WTC11 (cell line): Measurements from ENCODE around the gene ERC1. TPM values are rescaled to one million over a fixed set of nuclear protein-coding genes. Genes with fewer than 3 reads are reported as not detected.

Experiments used
- ATAC-seq: fragments of 200-7000 bp; cut with Tn5 transposase; 2 replicates; pipeline ENCODE4 v1.10.0; 2021; ENCODE audit warnings: mild to moderate bottlenecking, moderate library complexity
- CTCF ChIA-PET: fragments of 300-600 bp; sonication (Branson Sonifier 250); formaldehyde crosslinking; loops from one replicate; lab custom pipeline; 2021; ENCODE audit warnings: antibody characterized with exemption; lab: Charles Lee
- POLR2A ChIA-PET: fragments of 350-600 bp; sonication (Branson Sonifier 250); formaldehyde crosslinking; loops from one replicate; lab custom pipeline; 2021; ENCODE audit warnings: antibody characterized with exemption; lab: Charles Lee
- DNase-seq: peaks from one replicate; pipeline ENCODE4 v3.0.0; 2021; ENCODE audit warnings: low spot score
- H3K27ac Mint-ChIP-seq: 2 replicates; pipeline ENCODE4 v1.8.0; 2021; ENCODE audit warnings: mixed read lengths
- H3K27me3 Mint-ChIP-seq: 2 replicates; pipeline ENCODE4 v1.8.0; 2021; ENCODE audit warnings: low read depth, mild to moderate bottlenecking, moderate library complexity, mixed read lengths
- H3K36me3 Mint-ChIP-seq: 2 replicates; pipeline ENCODE4 v1.8.0; 2021; ENCODE audit warnings: mixed read lengths
- H3K4me1 Mint-ChIP-seq: 2 replicates; pipeline ENCODE4 v1.8.0; 2022; ENCODE audit warnings: mixed read lengths
- H3K4me3 Mint-ChIP-seq: 2 replicates; pipeline ENCODE4 v1.8.0; 2021; ENCODE audit warnings: mild to moderate bottlenecking, moderate library complexity, mixed read lengths
- H3K9me3 Mint-ChIP-seq: 2 replicates; pipeline ENCODE4 v1.8.0; 2021; ENCODE audit warnings: mixed read lengths
- ATF2 ChIP-seq: sonication (generic); formaldehyde crosslinking; IDR thresholded peaks from 2 replicates; pipeline ENCODE4 v1.8.1; 2022; ENCODE audit warnings: low read depth, missing genetic modification reagents, borderline replicate concordance
- ATF6 ChIP-seq: sonication (generic); formaldehyde crosslinking; IDR thresholded peaks from 2 replicates; pipeline ENCODE4 v1.8.1; 2023; ENCODE audit warnings: mild to moderate bottlenecking, missing genetic modification reagents
- CBFB ChIP-seq: sonication (generic); formaldehyde crosslinking; IDR thresholded peaks from 2 replicates; pipeline ENCODE4 v1.8.1; 2022; ENCODE audit warnings: mild to moderate bottlenecking, low read depth, missing genetic modification reagents
- CTCF ChIP-seq: fragments of 200-600 bp; IDR thresholded peaks from 2 replicates; pipeline ENCODE4 v1.8.0; 2022; ENCODE audit warnings: antibody characterized with exemption
- E2F4 ChIP-seq: sonication (generic); formaldehyde crosslinking; IDR thresholded peaks from 2 replicates; pipeline ENCODE4 v1.8.1; 2022; ENCODE audit warnings: low read depth, mild to moderate bottlenecking, moderate library complexity, missing genetic modification reagents, borderline replicate concordance
- E2F5 ChIP-seq: sonication (generic); formaldehyde crosslinking; IDR thresholded peaks from 2 replicates; pipeline ENCODE4 v1.8.1; 2022; ENCODE audit warnings: mild to moderate bottlenecking, moderate library complexity, missing genetic modification reagents
- EMX1 ChIP-seq: fragments of 250-450 bp; sonication (Bioruptor Pico); IDR thresholded peaks from 2 replicates; pipeline ENCODE4 v1.8.0; 2021; ENCODE audit warnings: mild to moderate bottlenecking
- ERG ChIP-seq: fragments of 250-450 bp; sonication (Bioruptor Pico); IDR thresholded peaks from 2 replicates; pipeline ENCODE4 v1.8.0; 2021; ENCODE audit warnings: mild to moderate bottlenecking
- FOXJ3 ChIP-seq: sonication (generic); formaldehyde crosslinking; IDR thresholded peaks from 2 replicates; pipeline ENCODE4 v1.9.0; 2021; ENCODE audit warnings: missing genetic modification reagents, mild to moderate bottlenecking, borderline replicate concordance
- HMGXB4 ChIP-seq: sonication (generic); formaldehyde crosslinking; IDR thresholded peaks from 2 replicates; pipeline ENCODE4 v1.8.1; 2023; ENCODE audit warnings: mild to moderate bottlenecking, moderate library complexity, missing genetic modification reagents
- KAT7 ChIP-seq: sonication (generic); formaldehyde crosslinking; IDR thresholded peaks from 2 replicates; pipeline ENCODE4 v1.8.1; 2023; ENCODE audit warnings: missing genetic modification reagents, mild to moderate bottlenecking, borderline replicate concordance
- NFE2L1 ChIP-seq: sonication (generic); formaldehyde crosslinking; IDR thresholded peaks from 2 replicates; pipeline ENCODE4 v1.8.1; 2023; ENCODE audit warnings: missing genetic modification reagents
- RELA ChIP-seq: sonication (generic); formaldehyde crosslinking; IDR thresholded peaks from 2 replicates; pipeline ENCODE4 v1.8.1; 2022; ENCODE audit warnings: missing genetic modification reagents, mild to moderate bottlenecking, borderline replicate concordance
- TEAD4 ChIP-seq: sonication (generic); formaldehyde crosslinking; IDR thresholded peaks from 2 replicates; pipeline ENCODE4 v1.8.0; 2022; ENCODE audit warnings: mild to moderate bottlenecking, missing genetic modification reagents
- USF1 ChIP-seq: sonication (generic); formaldehyde crosslinking; IDR thresholded peaks from 2 replicates; pipeline ENCODE4 v1.8.0; 2022; ENCODE audit warnings: mild to moderate bottlenecking, missing genetic modification reagents
- USF2 ChIP-seq: sonication (generic); formaldehyde crosslinking; IDR thresholded peaks from 2 replicates; pipeline ENCODE4 v1.8.1; 2023; ENCODE audit warnings: mild to moderate bottlenecking, missing genetic modification reagents, moderate library complexity
- ZNF138 ChIP-seq: sonication (generic); formaldehyde crosslinking; conservative IDR thresholded peaks from 2 replicates; pipeline ENCODE4 v1.8.1; 2022; ENCODE audit warnings: mild to moderate bottlenecking, moderate library complexity, missing genetic modification reagents
- ZNF219 ChIP-seq: sonication (generic); formaldehyde crosslinking; IDR thresholded peaks from 2 replicates; pipeline ENCODE4 v1.8.0; 2023; ENCODE audit warnings: missing genetic modification reagents, mild to moderate bottlenecking, borderline replicate concordance
- ZNF317 ChIP-seq: sonication (generic); formaldehyde crosslinking; IDR thresholded peaks from 2 replicates; pipeline ENCODE4 v1.8.1; 2023; ENCODE audit warnings: low read depth, mild to moderate bottlenecking, moderate library complexity, missing genetic modification reagents, borderline replicate concordance
- ZNF416 ChIP-seq: fragments of 250-450 bp; sonication (Bioruptor Pico); IDR thresholded peaks from 2 replicates; pipeline ENCODE4 v1.9.0; 2021; ENCODE audit warnings: mild to moderate bottlenecking, inconsistent platforms
- ZNF423 ChIP-seq: fragments of 250-450 bp; sonication (Bioruptor Pico); IDR thresholded peaks from 2 replicates; pipeline ENCODE4 v2.1.2; 2022; ENCODE audit warnings: mild to moderate bottlenecking, moderate library complexity
- total RNA-seq: library from RNA; stranded (reverse); gene quantifications from 3 replicates; pipeline ENCODE4 v1.2.3, GENCODE V29; 2021

The ERC1 gene
- total RNA-seq, 1 experiment from 2014 or later, result 47.5 TPM

GRCh38 chr12:953776-954175 is 37.2 kb upstream of the ERC1 start:
- POLR2A ChIA-PET, result interaction anchor here (0.6 kb wide), 1 partner anchor 36 kb away, joined by 3 read pairs; no protein-coding TSS in a partner anchor
- H3K4me1 Mint-ChIP-seq, result peaks cover 16% of the 10 kb centered on the region; the same call in 1 of the 2 replicates
- no peak overlapping the region for H3K4me3 Mint-ChIP-seq
- H3K27me3 Mint-ChIP-seq, result no peaks in the 10 kb centered on the region
- H3K9me3 Mint-ChIP-seq, result no peaks in the 10 kb centered on the region; the same call in 1 of the 2 replicates
- no peaks in the 10 kb centered on the region for H3K36me3 Mint-ChIP-seq
- CTCF ChIA-PET, result interaction anchor here (0.9 kb wide), 1 partner anchor 139 kb away, joined by 3 read pairs; no protein-coding TSS in a partner anchor
- ATAC-seq (no peak), DNase-seq (no peak)
- H3K27ac Mint-ChIP-seq, result peak overlapping the region; percentile 70; the same call in 1 of the 2 replicates
- TF ChIP-seq HMGXB4 (CRISPR knock-in tag) (no peak), ATF2 (CRISPR knock-in tag) (no peak), KAT7 (CRISPR knock-in tag) (no peak), ZNF219 (no peak), RELA (no peak), FOXJ3 (CRISPR knock-in tag) (no peak), ZNF317 (CRISPR knock-in tag) (no peak), ERG (no peak), USF2 (CRISPR knock-in tag) (no peak), USF1 (CRISPR knock-in tag) (no peak), CBFB (CRISPR knock-in tag) (no peak), E2F4 (CRISPR knock-in tag) (no peak), ZNF416 (no peak), TEAD4 (no peak), E2F5 (CRISPR knock-in tag) (no peak), EMX1 (CRISPR knock-in tag) (no peak), ZNF423 (CRISPR knock-in tag) (no peak), ZNF138 (CRISPR knock-in tag) (no peak)

GRCh38 chr12:954741-955140 is 36.3 kb upstream of the ERC1 start:
- ChIA-PET POLR2A (no interaction called here), CTCF (no interaction called here)
- Mint-ChIP-seq H3K27ac (no peak overlapping the region), H3K9me3 (no peaks in the 10 kb centered on the region; the same call in 1 of the 2 replicates), H3K36me3 (no peaks in the 10 kb centered on the region), H3K4me3 (no peak overlapping the region), H3K27me3 (no peaks in the 10 kb centered on the region), H3K4me1 (peaks cover 14% of the 10 kb centered on the region; the same call in 1 of the 2 replicates)
- ATAC-seq (no peak), DNase-seq (no peak)
- TF ChIP-seq CTCF (no peak), ZNF138 (CRISPR knock-in tag) (no peak), NFE2L1 (CRISPR knock-in tag) (no peak), E2F5 (CRISPR knock-in tag) (no peak), FOXJ3 (CRISPR knock-in tag) (no peak), ATF6 (CRISPR knock-in tag) (no peak), ZNF423 (CRISPR knock-in tag) (no peak), RELA (no peak)
